ENCODE measurements around the gene PIGS.

PIGS gene

GRCh38 chr17:28509789-28510188 lies 61.5 kb downstream of the PIGS start:
- peaks cover 0 to 89% of the 10 kb centered on the region in 2 donors for H3K27me3 ChIP-seq

GRCh38 chr17:28508211-28508724 lies 63.1 kb downstream of the PIGS start:
- Histone ChIP-seq H3K4me1 (peaks cover 0 to 4% (median 0%) of the 10 kb centered on the region in 4 donors), H3K27me3 (peaks cover 0 to 74% of the 10 kb centered on the region in 2 donors), H3K27ac (no peak overlapping the region), H3K36me3 (no peaks in the 10 kb centered on the region), H3K4me3 (no peak overlapping the region), H3K9me3 (no peaks in the 10 kb centered on the region)
- intact Hi-C loops (cut with DNase I; ENCODE audit: low total_unique reads), result no loop called here
- no peak for DNase-seq
- TF ChIP-seq CTCF (IDR thresholded peaks at IDR 0.05), result no peak

More at GRCh38 chr17:28509789-28510188, 61.5 kb downstream of the PIGS start:
- H3K27ac ChIP-seq, result no peak overlapping the region
- intact Hi-C loops (cut with DNase I; ENCODE audit: low total_unique reads), result no loop called here
- no peak for TF ChIP-seq CTCF (IDR thresholded peaks at IDR 0.05)
- peak in 1 of 2 donors; percentile 24 for DNase-seq
- peaks cover 0 to 4% (median 0%) of the 10 kb centered on the region in 4 donors for H3K4me1 ChIP-seq
- H3K4me3 ChIP-seq, result no peak overlapping the region
- no peaks in the 10 kb centered on the region for H3K36me3 ChIP-seq
- H3K9me3 ChIP-seq, result no peaks in the 10 kb centered on the region

- no peak overlapping the region for H3K4me3 ChIP-seq
- DNase-seq, result no peak
- H3K27ac ChIP-seq, result no peak overlapping the region
- peaks cover 0 to 4% (median 0%) of the 10 kb centered on the region in 4 donors for H3K4me1 ChIP-seq
- no peak for TF ChIP-seq CTCF (IDR thresholded peaks at IDR 0.05)
- intact Hi-C loops (cut with DNase I; ENCODE audit: low total_unique reads), result no loop called here
- peaks cover 0 to 71% of the 10 kb centered on the region in 2 donors for H3K27me3 ChIP-seq
- no peaks in the 10 kb centered on the region for H3K36me3 ChIP-seq
- H3K9me3 ChIP-seq, result no peaks in the 10 kb centered on the region
Observed at GRCh38 chr17:28507567-28508203, 63.6 kb downstream of the PIGS start.

- Histone ChIP-seq H3K27me3 (peaks cover 0 to 63% of the 10 kb centered on the region in 2 donors), H3K4me1 (peaks cover 0 to 4% (median 0%) of the 10 kb centered on the region in 4 donors), H3K36me3 (no peaks in the 10 kb centered on the region), H3K9me3 (no peaks in the 10 kb centered on the region), H3K4me3 (no peak overlapping the region), H3K27ac (no peak overlapping the region)
- TF ChIP-seq CTCF (IDR thresholded peaks at IDR 0.05), result no peak
- intact Hi-C loops (cut with DNase I; ENCODE audit: low total_unique reads), result no loop called here
- DNase-seq, result no peak
Observed at GRCh38 chr17:28506763-28507487, 64.4 kb downstream of the PIGS start.

GRCh38 chr17:28505986-28506665 lies 65.2 kb downstream of the PIGS start, which contains the start of gene FOXN1:
Gene FOXN1 (plus strand): TSS chr17:28506348. CDS start chr17:28523970, 17,622 bp downstream.
- no peak within 1 kb of the TSS for H3K4me3 ChIP-seq
- H3K9me3 ChIP-seq, result no peaks in the 10 kb centered on the region
- no peak for DNase-seq
- H3K27ac ChIP-seq, result no peak within 1 kb of the TSS
- H3K4me1 ChIP-seq, result peaks cover 0 to 4% (median 0%) of the 10 kb centered on the region in 4 donors
- intact Hi-C loops (cut with DNase I; ENCODE audit: low total_unique reads), result no loop called here
- no peak for TF ChIP-seq CTCF (IDR thresholded peaks at IDR 0.05)
- H3K36me3 ChIP-seq, result no peaks in the 10 kb centered on the region
- peaks cover 0 to 55% of the 10 kb centered on the region in 2 donors for H3K27me3 ChIP-seq

All from tibial artery (tissue), 4 donors.